DOHH2 (cell line): ENCODE data around the gene RAD9A.

Experiments used
- H3F3A ChIP-seq: fragments of 200-600 bp; sonication (generic), shearing (Covaris generic); 2 replicates; pipeline ENCODE4 v1.6.0; 2016; ENCODE audit warnings: antibody characterized with exemption, mild to moderate bottlenecking; ENCODE audit not compliant: control insufficient read depth, insufficient read depth
- H3K27ac ChIP-seq: fragments of 200-600 bp; sonication (generic); 2 replicates; pipeline ENCODE4 v1.5.1; 2014; ENCODE audit warnings: low read depth, mild to moderate bottlenecking, low read length, moderate library complexity
- H3K27me3 ChIP-seq: fragments of 200-600 bp; sonication (generic); 2 replicates; pipeline ENCODE4 v1.6.1; 2014; ENCODE audit warnings: mild to moderate bottlenecking, low read length, mixed read lengths; ENCODE audit not compliant: control insufficient read depth
- H3K36me3 ChIP-seq: fragments of 200-600 bp; sonication (generic); 2 replicates; pipeline ENCODE4 v1.6.1; 2014; ENCODE audit warnings: mild to moderate bottlenecking, low read length, moderate library complexity, mixed read lengths; ENCODE audit not compliant: control insufficient read depth
- H3K4me1 ChIP-seq: fragments of 200-600 bp; sonication (generic); 2 replicates; pipeline ENCODE4 v1.6.1; 2014; ENCODE audit warnings: mild to moderate bottlenecking, low read length, mixed read lengths; ENCODE audit not compliant: control insufficient read depth
- H3K4me2 ChIP-seq: fragments of 200-600 bp; sonication (generic); 2 replicates; pipeline ENCODE4 v1.6.0; 2014; ENCODE audit warnings: mild to moderate bottlenecking, low read length, moderate library complexity
- H3K4me3 ChIP-seq: fragments of 200-600 bp; sonication (generic); 2 replicates; pipeline ENCODE4 v1.5.1; 2014; ENCODE audit warnings: mild to moderate bottlenecking, low read length, mixed read lengths
- H3K79me2 ChIP-seq: fragments of 200-600 bp; sonication (generic); 2 replicates; pipeline ENCODE4 v1.6.1; 2014; ENCODE audit warnings: mild to moderate bottlenecking, low read length, mixed read lengths; ENCODE audit not compliant: control insufficient read depth
- H3K9me2 ChIP-seq: fragments of 200-600 bp; sonication (generic); replicated peaks from 2 replicates; pipeline ENCODE4 v1.6.1; 2014; ENCODE audit warnings: mild to moderate bottlenecking, low read length, mixed read lengths; ENCODE audit not compliant: control insufficient read depth
- H3K9me3 ChIP-seq: fragments of 200-600 bp; sonication (generic); 2 replicates; pipeline ENCODE4 v1.6.1; 2014; ENCODE audit warnings: antibody characterized with exemption, low read length, mixed read lengths; ENCODE audit not compliant: control insufficient read depth, insufficient read depth
- H4K20me1 ChIP-seq: fragments of 200-600 bp; sonication (generic); 2 replicates; pipeline ENCODE4 v1.6.0; 2014; ENCODE audit warnings: low read depth, mild to moderate bottlenecking, antibody characterized with exemption, low read length, moderate library complexity; ENCODE audit not compliant: control insufficient read depth, insufficient read depth
- EZH2phosphoT487 ChIP-seq: fragments of 200-600 bp; sonication (generic); IDR thresholded peaks from 2 replicates; pipeline ENCODE4 v1.6.1; 2017; ENCODE audit warnings: borderline replicate concordance, mild to moderate bottlenecking, antibody characterized with exemption, low read length, moderate library complexity, mixed read lengths
- TF ChIP-seq, protein P1 (sequence below): fragments of 200-600 bp; sonication (generic); IDR thresholded peaks from one replicate; pipeline ENCODE4 v1.5.1; 2014; ENCODE audit warnings: antibody characterized with exemption, mild to moderate bottlenecking, low read depth, low read length; ENCODE audit not compliant: poor library complexity, severe bottlenecking

RAD9A gene

GRCh38 chr11:67387518-67387917, 4.3 kb upstream of the RAD9A start:
- Histone ChIP-seq H3K4me3 (no peak overlapping the region), H3K4me2 (no peak overlapping the region), H3K9me2 (no peaks in the 10 kb centered on the region), H3F3A (no peaks in the 10 kb centered on the region), H4K20me1 (no peaks in the 10 kb centered on the region), H3K4me1 (peaks cover 29% of the 10 kb centered on the region), H3K9me3 (no peaks in the 10 kb centered on the region), H3K79me2 (peaks cover 22% of the 10 kb centered on the region), H3K27ac (no peak overlapping the region), H3K27me3 (0 out of 2 replicates have a peak, but pooled peaks cover 3% of the 10 kb centered on the region), H3K36me3 (peaks cover 5% of the 10 kb centered on the region)
- TF ChIP-seq EZH2phosphoT487 = no peak
- TF ChIP-seq, protein P1, sequence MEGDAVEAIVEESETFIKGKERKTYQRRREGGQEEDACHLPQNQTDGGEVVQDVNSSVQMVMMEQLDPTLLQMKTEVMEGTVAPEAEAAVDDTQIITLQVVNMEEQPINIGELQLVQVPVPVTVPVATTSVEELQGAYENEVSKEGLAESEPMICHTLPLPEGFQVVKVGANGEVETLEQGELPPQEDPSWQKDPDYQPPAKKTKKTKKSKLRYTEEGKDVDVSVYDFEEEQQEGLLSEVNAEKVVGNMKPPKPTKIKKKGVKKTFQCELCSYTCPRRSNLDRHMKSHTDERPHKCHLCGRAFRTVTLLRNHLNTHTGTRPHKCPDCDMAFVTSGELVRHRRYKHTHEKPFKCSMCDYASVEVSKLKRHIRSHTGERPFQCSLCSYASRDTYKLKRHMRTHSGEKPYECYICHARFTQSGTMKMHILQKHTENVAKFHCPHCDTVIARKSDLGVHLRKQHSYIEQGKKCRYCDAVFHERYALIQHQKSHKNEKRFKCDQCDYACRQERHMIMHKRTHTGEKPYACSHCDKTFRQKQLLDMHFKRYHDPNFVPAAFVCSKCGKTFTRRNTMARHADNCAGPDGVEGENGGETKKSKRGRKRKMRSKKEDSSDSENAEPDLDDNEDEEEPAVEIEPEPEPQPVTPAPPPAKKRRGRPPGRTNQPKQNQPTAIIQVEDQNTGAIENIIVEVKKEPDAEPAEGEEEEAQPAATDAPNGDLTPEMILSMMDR = no peak

GRCh38 chr11:67389477-67389876, 2.3 kb upstream of the RAD9A start:
- no peaks in the 10 kb centered on the region for H4K20me1 ChIP-seq
- H3K4me3 ChIP-seq = no peak overlapping the region
- no peaks in the 10 kb centered on the region for H3K9me2 ChIP-seq
- peaks cover 35% of the 10 kb centered on the region for H3K4me1 ChIP-seq
- 0 out of 2 replicates have a peak, but pooled peaks cover 2% of the 10 kb centered on the region for H3F3A ChIP-seq
- H3K4me2 ChIP-seq = no peak overlapping the region
- H3K36me3 ChIP-seq = peaks cover 22% of the 10 kb centered on the region
- peaks cover 36% of the 10 kb centered on the region for H3K79me2 ChIP-seq
- H3K9me3 ChIP-seq = no peaks in the 10 kb centered on the region
- H3K27ac ChIP-seq = no peak overlapping the region
- 0 out of 2 replicates have a peak, but pooled peaks cover 3% of the 10 kb centered on the region for H3K27me3 ChIP-seq
- TF ChIP-seq EZH2phosphoT487 = no peak
- TF ChIP-seq, protein P1 = peak; percentile 81

DNA sequence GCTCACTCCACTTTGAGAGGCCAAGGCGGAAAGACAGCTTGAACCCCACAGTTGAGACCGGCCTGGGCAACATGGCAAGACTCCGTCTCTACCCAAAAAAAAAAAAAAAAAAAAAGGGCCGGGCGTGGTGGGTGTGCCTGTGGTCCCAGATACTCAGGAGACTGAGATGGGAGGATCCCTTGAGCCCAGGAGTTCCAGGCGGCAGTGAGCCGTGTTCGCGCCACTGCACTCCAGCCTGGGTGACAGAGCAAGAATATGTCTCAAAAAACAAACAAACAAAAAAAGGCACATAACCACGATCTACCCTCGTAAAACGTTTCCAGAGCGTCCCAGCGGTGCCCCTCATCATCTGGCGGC, 861 bp upstream of the RAD9A start:
- Histone ChIP-seq H3K4me2 (peak overlapping the region; percentile 90), H3K9me2 (no peaks in the 10 kb centered on the region), H3K36me3 (peaks cover 31% of the 10 kb centered on the region), H3K27ac (no peak overlapping the region; the same call in 1 of the 2 replicates), H3F3A (0 out of 2 replicates have a peak, but pooled peaks cover 4% of the 10 kb centered on the region), H3K27me3 (no peaks in the 10 kb centered on the region), H4K20me1 (no peaks in the 10 kb centered on the region), H3K79me2 (peaks cover 42% of the 10 kb centered on the region), H3K4me3 (peak overlapping the region; percentile 75), H3K9me3 (no peaks in the 10 kb centered on the region), H3K4me1 (peaks cover 35% of the 10 kb centered on the region)
- TF ChIP-seq EZH2phosphoT487 = no peak

- TF ChIP-seq EZH2phosphoT487 = no peak
- TF ChIP-seq, protein P1 = no peak
- no peaks in the 10 kb centered on the region for H3K9me3 ChIP-seq
- peaks cover 44% of the 10 kb centered on the region for H3K36me3 ChIP-seq
- H3K4me1 ChIP-seq = peaks cover 39% of the 10 kb centered on the region
- H3K27ac ChIP-seq = peak overlapping the region; percentile 32
- 0 out of 2 replicates have a peak, but pooled peaks cover 4% of the 10 kb centered on the region for H3F3A ChIP-seq
- no peaks in the 10 kb centered on the region for H4K20me1 ChIP-seq
- H3K9me2 ChIP-seq = no peaks in the 10 kb centered on the region
- H3K4me3 ChIP-seq = peak overlapping the region; percentile 75
- H3K27me3 ChIP-seq = no peaks in the 10 kb centered on the region
- H3K79me2 ChIP-seq = peaks cover 54% of the 10 kb centered on the region
- H3K4me2 ChIP-seq = peak overlapping the region; percentile 90
Observed at GRCh38 chr11:67392183-67392715, 463 bp downstream of the RAD9A start.
